Tibial artery (tissue), 4 donors: ENCODE results near the gene SENP8.
"Not testable (repeated sequence)": the region's sequence is repeated elsewhere in the genome, so short reads cannot be mapped to it uniquely, and the experiment has no call there.

Experiments
- DNase-seq, 2 donors: peaks; one replicate each; pipeline ENCODE4 v3.0.0-alpha.2; 2019
- H3K27ac ChIP-seq, 2 donors: fragments of 200-600 bp; sonication (generic) in 1 of 2; 1 replicate in 1 of 2; 2 replicates in 1 of 2; pipeline ENCODE4 v1.5.1; 2018 to 2019; ENCODE audit warnings: mild to moderate bottlenecking in 1 of 2
- H3K27me3 ChIP-seq, 2 donors: fragments of 200-600 bp; sonication (generic) in 1 of 2; one replicate each; pipeline versions ENCODE4 v1.5.1 to v1.6.0; 2016 to 2019
- H3K36me3 ChIP-seq, 3 donors: fragments of 200-600 bp; sonication (generic) in 2 of 3; one replicate each; pipeline ENCODE4 v1.5.1; 2016 to 2019; ENCODE audit warnings: mild to moderate bottlenecking in 2 of 3
- H3K4me1 ChIP-seq, 4 donors: fragments of 200-600 bp; sonication (generic) in 2 of 4; 1 replicate in 3 of 4; 2 replicates in 1 of 4; pipeline ENCODE4 v1.5.1; 2016 to 2019
- H3K4me3 ChIP-seq, 2 donors: fragments of 200-600 bp; sonication (generic) in 1 of 2; 1 replicate in 1 of 2; 2 replicates in 1 of 2; pipeline ENCODE4 v1.5.1; 2018 to 2019; ENCODE audit warnings: mild to moderate bottlenecking in 2 of 2
- H3K9me3 ChIP-seq, 3 donors: fragments of 200-600 bp; sonication (generic) in 1 of 3; one replicate each; pipeline ENCODE4 v1.5.1; 2016 to 2019
- intact Hi-C: fragments of 100-400 bp; cut with DNase I; formaldehyde crosslinking; loops from one replicate; pipeline ENCODE4 v1.15.0; 2023; ENCODE audit warnings: low total_unique reads
- TF ChIP-seq, protein P1 (sequence below), 2 experiments: fragments of 200-600 bp in 1 of 2; fragments of 450-650 bp in 1 of 2; IDR thresholded peaks; one replicate each; pipeline ENCODE4 v1.5.1; 2017 to 2019; ENCODE audit warnings: antibody characterized with exemption in 2 of 2, mild to moderate bottlenecking in 1 of 2, moderate library complexity in 1 of 2

The SENP8 gene

DNA sequence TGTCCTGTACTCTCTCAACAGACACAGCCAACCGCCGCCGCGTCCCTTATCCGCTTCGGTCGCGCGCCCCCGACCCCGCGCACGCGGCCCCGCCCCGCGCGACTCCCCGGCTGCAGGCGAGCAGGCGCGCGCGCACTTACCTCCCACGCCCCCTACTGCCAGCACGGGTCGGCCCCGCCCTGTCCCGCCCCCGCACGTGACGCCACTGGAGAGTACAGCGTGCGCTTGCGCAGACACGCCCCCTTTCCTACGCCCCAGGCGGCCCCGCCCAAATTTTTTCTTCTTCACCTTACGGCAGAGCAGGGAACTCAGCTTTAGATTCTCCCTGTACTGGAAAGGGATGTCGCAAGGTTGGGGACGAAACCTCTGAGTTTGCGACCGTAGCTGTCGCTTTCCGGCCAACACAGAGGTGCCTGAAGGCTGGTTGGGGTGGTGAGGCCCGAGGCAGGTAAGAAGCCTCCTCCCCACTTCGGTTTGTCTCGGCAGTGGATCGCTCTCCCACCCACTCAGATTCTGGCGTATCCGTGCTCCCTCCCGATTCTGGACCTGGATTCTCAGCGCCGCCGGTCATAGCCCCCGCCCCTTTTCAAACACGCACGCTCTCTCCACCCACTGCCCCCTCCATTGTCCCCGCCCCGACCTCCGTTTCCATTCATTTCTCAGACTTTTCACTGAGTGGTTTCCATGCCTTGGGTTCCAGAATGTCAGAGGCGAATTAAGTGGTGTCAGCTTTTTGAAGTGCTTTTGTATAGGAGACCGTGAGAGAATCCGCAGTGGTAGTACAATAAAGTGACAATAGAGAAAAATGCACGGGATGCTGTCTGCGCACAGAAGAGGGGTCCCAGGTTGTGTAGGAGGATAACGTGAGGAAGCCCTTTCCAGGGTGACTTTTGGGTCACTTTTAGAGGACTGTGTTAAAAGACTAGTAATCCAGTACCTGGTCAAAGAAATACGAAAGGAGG is at the start of gene SENP8, which contains the start of gene MYO9A:
Gene SENP8 (plus strand): TSS at position 387 of the 962 bp plus-strand sequence. CDS start 21,221 bp downstream, outside the sequence.
Gene MYO9A (minus strand): TSS at position 134 of the 962 bp plus-strand sequence. CDS start 71,587 bp downstream, outside the sequence.
- H3K27me3 ChIP-seq: no peaks in the 10 kb centered on the region
- peak within 1 kb of the TSS; percentile 80 to 89 for H3K4me3 ChIP-seq
- peaks cover 0 to 25% (median 15%) of the 10 kb centered on the region in 4 donors for H3K4me1 ChIP-seq
- TF ChIP-seq, protein P1, sequence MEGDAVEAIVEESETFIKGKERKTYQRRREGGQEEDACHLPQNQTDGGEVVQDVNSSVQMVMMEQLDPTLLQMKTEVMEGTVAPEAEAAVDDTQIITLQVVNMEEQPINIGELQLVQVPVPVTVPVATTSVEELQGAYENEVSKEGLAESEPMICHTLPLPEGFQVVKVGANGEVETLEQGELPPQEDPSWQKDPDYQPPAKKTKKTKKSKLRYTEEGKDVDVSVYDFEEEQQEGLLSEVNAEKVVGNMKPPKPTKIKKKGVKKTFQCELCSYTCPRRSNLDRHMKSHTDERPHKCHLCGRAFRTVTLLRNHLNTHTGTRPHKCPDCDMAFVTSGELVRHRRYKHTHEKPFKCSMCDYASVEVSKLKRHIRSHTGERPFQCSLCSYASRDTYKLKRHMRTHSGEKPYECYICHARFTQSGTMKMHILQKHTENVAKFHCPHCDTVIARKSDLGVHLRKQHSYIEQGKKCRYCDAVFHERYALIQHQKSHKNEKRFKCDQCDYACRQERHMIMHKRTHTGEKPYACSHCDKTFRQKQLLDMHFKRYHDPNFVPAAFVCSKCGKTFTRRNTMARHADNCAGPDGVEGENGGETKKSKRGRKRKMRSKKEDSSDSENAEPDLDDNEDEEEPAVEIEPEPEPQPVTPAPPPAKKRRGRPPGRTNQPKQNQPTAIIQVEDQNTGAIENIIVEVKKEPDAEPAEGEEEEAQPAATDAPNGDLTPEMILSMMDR (IDR thresholded peaks at IDR 0.05): peak in 1 of 2 experiments; percentile 4
- peak within 1 kb of the TSS; percentile 94 to 97 for H3K27ac ChIP-seq
- intact Hi-C loops: loop anchor here (10.0 kb wide), 1 partner anchor 117 kb away; the partner anchor contains the start of gene PKM
- DNase-seq: peak; percentile 96 to 99
- no peaks in the 10 kb centered on the region for H3K9me3 ChIP-seq
- no peaks in the 10 kb centered on the region for H3K36me3 ChIP-seq

GRCh38 chr15:72068856-72069255 is 49.3 kb upstream of the SENP8 start:
- TF ChIP-seq, protein P1 (IDR thresholded peaks at IDR 0.05): no peak
- Histone ChIP-seq H3K27ac (no peak overlapping the region), H3K36me3 (no peaks in the 10 kb centered on the region), H3K4me3 (no peak overlapping the region), H3K9me3 (no peaks in the 10 kb centered on the region), H3K27me3 (no peaks in the 10 kb centered on the region), H3K4me1 (peaks cover 0 to 25% (median 0%) of the 10 kb centered on the region in 4 donors)
- intact Hi-C loops: no loop called here
- no peak for DNase-seq

- TF ChIP-seq, protein P1 (IDR thresholded peaks at IDR 0.05): no peak
- intact Hi-C loops: no loop called here
Observed at GRCh38 chr15:72070817-72071447, 47.3 kb upstream of the SENP8 start.

DNA sequence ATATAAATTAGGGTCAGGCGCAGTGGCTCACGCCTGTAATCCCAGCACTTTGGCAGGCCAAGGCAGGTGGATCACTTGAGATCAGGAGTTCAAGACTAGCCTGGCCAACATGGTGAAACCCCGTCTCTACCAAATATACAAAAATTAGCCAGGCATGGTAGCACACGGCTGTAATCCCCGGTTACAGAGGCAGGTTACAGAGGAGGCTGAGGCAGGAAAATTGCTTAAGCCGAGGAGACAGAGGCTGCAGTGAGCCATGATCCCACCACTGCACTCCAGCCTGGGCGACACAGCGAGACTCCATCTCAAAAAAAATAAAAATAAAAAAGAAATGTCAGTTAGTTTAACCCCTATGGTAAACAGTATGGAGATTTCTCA is 46.8 kb upstream of the SENP8 start:
- H3K4me3 ChIP-seq, H3K9me3 ChIP-seq, H3K27me3 ChIP-seq, DNase-seq, H3K36me3 ChIP-seq, H3K27ac ChIP-seq, intact Hi-C loops: not testable (repeated sequence)
- H3K4me1 ChIP-seq: peaks cover 0 to 38% (median 4%) of the 10 kb centered on the region in 4 donors

More at GRCh38 chr15:72070817-72071447, 47.3 kb upstream of the SENP8 start:
- no peak overlapping the region for H3K27ac ChIP-seq
- H3K4me1 ChIP-seq: peaks cover 0 to 38% (median 4%) of the 10 kb centered on the region in 4 donors
- H3K4me3 ChIP-seq: no peak overlapping the region
- no peaks in the 10 kb centered on the region for H3K27me3 ChIP-seq
- H3K36me3 ChIP-seq: no peaks in the 10 kb centered on the region
- no peak for DNase-seq
- H3K9me3 ChIP-seq: no peaks in the 10 kb centered on the region

DNA sequence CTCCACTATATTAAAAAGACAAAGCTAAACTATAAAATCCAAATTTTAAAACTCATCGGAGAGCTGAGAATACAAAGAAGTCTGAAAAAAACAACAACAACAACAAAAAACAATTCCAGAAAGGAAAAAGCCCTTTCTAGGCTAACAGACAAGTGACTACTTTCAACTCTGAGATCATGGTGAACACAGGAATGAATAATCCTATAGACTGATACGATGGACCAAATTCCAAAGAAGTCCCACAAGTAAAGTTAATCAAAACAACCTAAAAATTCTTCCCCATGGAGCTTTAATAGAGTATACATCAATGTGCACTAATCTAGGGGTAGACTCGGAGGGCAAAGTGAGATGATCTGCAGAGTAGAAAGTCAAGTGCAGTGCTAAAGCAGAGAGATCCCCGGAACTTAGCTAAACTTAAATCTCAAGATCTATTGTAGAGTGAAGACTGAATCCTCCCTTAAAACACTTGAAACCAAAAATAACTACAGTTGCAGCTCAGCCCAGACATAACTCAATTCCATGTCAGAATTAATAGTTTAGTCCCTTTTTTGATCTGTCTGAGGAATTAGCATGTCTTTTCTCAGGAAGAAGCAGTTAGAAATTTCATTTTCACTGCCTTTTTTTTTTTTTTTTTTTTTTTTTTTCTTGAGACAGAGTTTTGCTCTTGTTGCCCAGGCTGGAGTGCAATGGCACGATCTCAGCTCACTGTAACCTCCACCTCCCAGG is 43.7 kb upstream of the SENP8 start:
- Histone ChIP-seq H3K36me3 (no peaks in the 10 kb centered on the region), H3K27me3 (no peaks in the 10 kb centered on the region), H3K27ac (no peak overlapping the region), H3K4me3 (no peak overlapping the region), H3K9me3 (no peaks in the 10 kb centered on the region), H3K4me1 (peaks cover 0 to 30% (median 9%) of the 10 kb centered on the region in 4 donors)
- intact Hi-C loops: no loop called here
- TF ChIP-seq, protein P1 (IDR thresholded peaks at IDR 0.05): no peak
- DNase-seq: no peak
